NCI-H446 treated with DMSO at 0.1 percent for 48 hours (cell line): ENCODE measurements around the gene RPS19BP1.
"Not testable (repeated sequence)": the region's sequence is repeated elsewhere in the genome, so short reads cannot be mapped to it uniquely, and the experiment has no call there.

Experiments
- DNase-seq: peaks from one replicate; lab custom pipeline; 2025; lab: John Stamatoyannopoulos, UW

RPS19BP1 gene

DNA sequence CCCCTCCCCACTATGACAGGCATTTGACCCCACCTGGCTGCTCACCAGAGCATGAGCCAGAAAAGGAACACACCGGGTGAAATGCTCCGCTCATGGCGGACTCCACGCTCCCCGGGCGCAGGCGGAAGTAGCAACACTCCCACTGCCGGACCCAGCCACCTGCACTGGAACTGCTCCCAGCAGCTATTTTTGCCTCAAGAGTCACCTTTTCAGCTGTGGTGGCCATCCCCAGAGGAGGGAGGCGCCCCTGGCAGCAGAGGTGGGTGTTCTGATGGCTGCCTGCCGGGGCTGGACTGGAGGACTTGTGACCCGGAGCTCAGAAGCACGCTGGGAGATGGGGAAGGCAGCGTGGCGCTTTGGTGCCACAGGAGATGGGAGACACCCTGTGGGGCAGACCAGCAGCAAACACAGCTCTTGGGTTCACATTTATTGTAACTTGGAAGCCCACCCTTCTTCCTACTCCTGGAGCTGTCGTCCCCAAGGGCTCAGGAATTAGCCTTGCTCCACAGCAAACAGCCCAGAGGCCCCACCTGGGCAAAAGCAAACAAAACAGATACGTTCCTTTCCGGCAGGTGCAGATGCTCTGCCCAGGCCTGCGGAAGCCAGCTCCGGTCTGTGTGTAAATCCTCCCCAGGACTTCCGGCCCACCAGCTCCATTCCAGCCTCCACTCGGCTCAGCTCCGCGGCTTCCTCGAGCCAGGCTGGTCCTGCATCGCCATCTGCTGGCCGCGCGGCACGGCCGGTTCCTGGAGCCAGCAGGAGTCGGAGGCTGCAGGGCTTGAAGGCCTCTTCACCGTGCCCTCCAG is 3.7 kb downstream of the RPS19BP1 start:
- DNase-seq = peak; percentile 65

DNA sequence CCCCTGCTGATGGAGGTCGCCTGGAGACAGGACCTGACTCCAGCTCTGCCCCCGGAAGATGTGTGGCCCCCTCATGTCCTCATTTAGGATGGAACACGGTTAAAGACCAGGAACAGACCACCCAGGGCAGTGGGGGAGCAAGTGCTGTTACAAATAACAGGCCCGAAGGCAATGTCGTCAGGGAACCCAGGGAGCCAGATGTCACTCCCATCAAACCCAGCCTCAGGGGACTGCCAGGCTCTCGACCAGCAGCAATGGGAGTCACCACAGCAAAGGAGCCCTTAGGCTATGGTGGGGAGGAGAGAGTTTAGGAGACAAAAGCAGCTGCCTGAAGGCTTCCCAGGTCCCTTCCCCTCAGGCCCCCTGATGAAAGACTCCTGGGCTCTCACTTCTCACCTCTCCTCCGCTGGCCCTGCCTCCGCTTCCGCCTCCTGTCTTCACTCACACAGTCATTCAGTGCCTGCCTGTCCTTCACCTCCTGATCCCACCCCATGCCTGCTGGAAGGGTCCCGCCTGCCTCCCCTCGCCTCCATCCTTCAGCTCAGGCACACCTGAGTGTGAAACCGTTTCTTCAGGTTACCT is 4.4 kb downstream of the RPS19BP1 start:
- DNase-seq = no peak

DNA sequence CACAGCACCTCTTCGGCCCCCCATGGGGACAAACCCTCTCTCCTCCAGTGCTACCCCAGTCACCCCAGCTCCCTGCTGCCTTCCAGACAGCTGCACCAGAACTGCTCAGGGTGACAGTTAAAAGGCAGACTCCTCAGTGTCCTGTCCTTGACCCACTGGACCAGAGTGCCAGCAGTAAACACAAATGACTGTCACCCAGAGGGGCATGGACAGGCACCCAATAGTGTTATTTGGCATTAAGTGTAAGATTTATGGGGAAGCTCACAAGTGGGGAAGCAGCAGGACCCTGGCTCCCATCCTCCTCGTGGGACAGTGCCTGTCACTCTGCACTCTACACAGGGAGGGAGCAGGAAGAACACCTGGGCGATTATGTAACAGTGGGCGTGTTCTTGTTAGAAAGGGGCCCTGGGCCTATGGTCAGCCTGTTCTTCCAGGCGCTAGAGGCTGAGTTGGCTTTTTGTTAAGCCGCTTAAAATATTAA is 5.0 kb downstream of the RPS19BP1 start:
- no peak for DNase-seq

DNA sequence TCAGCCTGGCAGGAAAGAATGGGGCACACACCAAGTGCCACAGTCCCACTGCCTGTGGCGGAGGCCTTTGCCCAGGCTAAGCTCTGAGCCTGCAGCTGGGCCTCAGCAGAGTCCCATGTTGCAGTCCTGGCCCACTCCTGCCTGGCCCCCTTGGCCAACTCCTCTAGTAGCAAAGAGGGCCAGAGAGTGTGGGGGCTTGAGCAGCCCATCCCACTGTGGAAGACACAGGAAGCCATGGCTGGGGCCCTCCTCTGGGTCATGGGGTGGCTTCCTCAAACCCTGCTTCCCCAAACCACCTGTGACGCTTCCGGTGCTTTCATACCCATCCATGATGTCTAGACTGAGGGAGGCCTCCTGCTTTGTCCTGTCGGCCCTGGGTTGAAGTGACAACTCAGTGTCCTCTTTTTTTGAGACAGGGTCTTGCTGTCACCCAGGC is 5.8 kb downstream of the RPS19BP1 start:
- DNase-seq = no peak

DNA sequence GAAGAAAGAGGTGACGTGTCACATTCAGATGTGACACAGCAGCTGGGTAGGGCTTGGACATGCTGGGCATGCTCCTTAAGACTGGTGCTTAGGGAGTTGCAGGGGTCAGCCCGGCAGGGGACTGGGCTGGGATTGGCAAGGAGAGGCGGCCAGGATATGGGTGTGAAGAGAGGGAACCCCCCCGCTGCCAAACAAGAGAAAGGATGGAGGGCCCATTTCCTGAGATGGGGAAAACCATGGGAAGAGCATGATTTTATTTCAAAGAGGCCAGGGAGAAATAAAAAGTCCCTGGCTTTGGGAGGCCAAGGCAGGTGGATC is 6.9 kb downstream of the RPS19BP1 start:
- no peak for DNase-seq

DNA sequence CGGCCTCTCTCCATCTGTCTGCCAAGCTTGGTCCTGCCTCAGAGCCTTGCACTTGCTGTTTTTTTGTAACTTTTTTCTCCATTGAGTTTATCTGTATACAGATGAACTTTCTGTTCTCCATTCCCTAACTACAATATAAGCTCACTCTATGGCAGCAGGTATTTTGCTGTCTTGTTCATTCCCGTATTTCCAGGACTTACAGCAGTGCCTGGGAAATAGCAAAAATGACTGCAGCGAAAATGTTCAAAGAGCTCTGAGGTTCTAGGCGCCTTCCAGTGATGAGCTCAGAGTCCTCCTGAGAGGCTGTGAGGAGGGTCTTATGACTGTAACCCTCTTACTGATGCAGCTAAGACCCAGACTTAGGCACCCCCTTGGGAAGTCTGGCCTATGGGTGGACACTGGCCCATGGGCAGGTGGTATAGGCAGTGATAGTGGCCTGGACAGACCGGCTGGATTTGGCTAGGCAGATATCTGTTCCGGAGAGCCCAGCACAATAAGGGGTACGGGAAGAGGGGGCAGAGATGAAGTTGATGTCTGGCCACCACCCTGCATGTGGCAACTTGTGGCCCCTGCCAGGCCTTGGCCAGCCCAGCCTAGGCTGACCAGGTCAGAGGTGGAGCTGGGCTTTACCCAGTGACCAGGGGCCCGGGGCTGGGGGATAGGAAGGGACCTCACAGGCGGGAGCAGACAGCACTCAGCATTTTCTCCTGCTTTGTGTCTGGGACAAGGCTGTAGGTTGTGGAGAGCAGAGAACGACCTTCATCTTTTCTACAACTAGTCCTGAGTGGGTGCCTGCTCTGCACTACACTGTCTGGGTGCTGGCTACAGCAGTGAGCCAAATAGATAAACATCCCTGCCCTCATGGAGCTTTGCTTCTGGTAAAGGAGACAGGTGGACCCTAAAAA is 7.5 kb downstream of the RPS19BP1 start:
- DNase-seq = no peak

DNA sequence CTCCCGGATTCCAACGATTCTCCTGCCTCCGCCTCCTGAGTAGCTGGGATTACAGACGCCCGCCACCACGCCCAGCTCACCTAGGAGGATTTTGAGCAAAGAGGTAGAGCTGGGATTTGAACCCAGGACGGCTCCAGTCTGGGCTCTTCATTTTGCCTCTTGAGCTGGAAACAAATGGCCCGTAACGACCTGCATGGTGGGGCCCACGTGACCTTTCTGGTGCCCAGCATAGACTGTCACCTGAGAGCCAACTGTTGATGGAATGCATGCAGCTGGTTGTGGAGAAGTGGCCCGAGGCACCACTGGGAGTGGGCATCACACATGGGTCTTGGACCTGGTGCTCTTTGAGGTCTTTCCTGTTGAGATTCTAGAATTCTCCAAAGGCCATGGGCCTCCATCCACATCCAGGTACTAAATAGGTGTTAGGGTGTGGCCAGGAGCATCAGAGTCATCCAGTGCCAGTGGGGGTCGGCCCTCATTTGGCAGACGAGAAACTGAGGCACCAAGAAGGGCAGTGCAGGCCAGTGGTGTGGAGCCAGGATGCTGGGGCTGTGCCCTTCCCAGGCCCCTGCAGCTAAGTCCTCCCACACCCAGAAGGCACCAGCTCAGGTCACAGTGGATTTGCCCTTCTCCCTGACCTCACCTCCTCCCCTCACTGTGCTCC is 8.3 kb downstream of the RPS19BP1 start:
- DNase-seq = no peak

DNA sequence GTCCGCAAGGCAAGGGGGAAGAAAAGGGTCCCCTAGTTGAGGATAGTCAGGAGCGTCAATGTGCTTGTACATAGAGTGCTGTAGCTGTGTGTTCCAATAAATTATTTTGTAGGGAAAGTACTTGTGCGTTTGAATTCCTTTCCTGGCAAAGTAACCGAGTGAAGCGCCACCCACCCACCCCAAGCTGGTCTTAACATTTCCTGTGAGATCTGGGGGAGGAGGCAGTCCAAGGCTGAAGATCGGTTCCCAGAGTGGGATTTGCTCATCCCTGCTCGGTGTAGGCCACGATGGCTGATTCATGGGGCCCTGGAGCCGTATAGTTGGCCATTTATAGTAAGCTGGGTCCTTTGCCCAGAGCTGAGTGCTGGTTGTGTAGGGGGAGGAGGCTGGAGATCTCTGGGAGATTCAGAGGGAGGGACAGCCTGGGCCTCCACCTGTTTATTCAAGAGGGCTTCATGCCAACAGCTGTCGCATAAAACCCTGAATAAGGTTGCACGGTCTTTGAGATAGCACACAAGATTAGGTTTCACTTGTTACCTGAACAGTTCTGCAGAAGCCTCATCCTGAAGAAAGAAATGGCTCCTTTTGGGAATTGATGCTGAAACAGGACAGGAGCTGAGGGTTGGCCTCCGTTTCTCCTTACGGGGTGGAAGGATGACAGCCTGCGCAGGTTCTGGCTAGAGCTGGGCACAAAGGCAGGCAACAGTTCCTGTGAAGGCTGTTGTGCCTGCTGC is 9.8 kb downstream of the RPS19BP1 start:
- DNase-seq = no peak

DNA sequence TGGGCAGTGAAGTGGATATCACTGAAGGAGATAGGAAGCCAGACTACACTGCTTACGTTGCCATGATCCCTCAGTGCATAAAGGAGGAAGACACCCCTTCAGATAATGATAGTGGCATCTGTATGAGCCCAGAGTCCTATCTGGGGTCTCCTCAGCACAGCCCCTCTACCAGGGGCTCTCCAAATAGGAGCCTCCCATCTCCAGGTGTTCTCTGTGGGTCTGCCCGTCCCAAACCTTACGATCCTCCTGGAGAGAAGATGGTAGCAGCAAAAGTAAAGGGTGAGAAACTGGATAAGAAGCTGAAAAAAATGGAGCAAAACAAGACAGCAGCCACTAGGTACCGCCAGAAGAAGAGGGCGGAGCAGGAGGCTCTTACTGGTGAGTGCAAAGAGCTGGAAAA is 10.5 kb downstream of the RPS19BP1 start:
- not testable (repeated sequence) for DNase-seq

DNA sequence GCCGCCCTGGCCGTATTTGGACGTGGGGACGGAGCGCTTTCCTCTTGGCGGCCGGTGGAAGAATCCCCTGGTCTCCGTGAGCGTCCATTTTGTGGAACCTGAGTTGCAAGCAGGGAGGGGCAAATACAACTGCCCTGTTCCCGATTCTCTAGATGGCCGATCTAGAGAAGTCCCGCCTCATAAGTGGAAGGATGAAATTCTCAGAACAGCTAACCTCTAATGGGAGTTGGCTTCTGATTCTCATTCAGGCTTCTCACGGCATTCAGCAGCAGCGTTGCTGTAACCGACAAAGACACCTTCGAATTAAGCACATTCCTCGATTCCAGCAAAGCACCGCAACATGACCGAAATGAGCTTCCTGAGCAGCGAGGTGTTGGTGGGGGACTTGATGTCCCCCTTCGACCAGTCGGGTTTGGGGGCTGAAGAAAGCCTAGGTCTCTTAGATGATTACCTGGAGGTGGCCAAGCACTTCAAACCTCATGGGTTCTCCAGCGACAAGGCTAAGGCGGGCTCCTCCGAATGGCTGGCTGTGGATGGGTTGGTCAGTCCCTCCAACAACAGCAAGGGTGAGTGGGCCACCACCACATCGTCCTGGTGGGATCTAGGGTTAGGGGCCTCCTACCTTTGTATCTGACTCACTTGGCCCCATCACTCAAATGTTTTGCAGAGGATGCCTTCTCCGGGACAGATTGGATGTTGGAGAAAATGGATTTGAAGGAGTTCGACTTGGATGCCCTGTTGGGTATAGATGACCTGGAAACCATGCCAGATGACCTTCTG is 11.3 kb downstream of the RPS19BP1 start:
- not testable (repeated sequence) for DNase-seq

DNA sequence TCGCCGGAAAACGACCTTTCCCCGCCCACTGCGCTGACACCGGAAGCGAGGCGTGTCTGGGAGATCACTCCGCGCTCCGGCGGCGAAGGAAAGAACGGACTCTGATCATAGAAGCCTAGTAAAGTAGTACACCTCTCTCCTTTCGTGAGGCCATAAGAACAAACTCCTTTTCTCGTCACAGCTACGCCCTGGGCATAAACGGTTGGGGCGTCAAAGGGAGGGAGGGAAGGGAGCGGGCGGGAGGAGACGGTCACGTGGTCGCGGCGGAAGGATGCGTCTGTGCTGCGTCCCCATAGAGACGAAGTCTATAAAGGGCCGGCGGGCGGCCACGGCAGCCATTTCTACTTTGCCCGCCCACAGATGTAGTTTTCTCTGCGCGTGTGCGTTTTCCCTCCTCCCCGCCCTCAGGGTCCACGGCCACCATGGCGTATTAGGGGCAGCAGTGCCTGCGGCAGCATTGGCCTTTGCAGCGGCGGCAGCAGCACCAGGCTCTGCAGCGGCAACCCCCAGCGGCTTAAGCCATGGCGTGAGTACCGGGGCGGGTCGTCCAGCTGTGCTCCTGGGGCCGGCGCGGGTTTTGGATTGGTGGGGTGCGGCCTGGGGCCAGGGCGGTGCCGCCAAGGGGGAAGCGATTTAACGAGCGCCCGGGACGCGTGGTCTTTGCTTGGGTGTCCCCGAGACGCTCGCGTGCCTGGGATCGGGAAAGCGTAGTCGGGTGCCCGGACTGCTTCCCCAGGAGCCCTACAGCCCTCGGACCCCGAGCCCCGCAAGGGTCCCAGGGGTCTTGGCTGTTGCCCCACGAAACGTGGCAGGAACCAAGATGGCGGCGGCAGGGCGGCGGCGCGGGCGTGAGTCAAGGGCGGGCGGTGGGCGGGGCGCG is 12.1 kb downstream of the RPS19BP1 start, which contains the start of gene ATF4:
ATF4 (plus strand) TSS at position 337 of the 880 bp plus-strand sequence. CDS start 884 bp downstream, outside the sequence.
- no peak for DNase-seq

DNA sequence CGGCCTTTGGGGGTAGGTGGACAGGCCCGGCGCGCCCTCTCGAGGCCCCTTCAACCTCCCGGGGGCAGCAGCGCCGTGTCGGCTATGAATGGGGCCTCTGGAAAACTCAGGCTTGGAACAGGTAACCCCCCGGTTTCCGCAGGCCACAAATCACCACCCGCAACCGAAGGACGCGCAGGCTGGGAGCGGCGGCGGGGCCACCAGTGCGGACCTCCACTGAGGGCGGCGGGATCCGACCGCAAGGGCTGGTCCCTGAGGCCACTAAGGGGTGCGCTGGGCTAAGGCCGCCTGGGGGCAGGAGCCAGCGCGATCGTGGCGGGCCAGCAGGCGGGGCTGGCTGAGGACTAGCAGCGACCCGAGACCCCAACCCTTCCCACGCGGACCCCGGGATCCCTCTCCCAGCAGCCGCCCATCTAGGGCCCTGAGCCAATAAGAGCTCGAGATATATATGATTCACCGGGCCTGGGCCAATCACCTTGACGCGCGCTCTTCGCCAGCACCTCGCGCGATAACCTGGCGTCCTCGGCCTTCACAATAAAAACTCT is 12.8 kb downstream of the RPS19BP1 start:
- peak; percentile 98 for DNase-seq

DNA sequence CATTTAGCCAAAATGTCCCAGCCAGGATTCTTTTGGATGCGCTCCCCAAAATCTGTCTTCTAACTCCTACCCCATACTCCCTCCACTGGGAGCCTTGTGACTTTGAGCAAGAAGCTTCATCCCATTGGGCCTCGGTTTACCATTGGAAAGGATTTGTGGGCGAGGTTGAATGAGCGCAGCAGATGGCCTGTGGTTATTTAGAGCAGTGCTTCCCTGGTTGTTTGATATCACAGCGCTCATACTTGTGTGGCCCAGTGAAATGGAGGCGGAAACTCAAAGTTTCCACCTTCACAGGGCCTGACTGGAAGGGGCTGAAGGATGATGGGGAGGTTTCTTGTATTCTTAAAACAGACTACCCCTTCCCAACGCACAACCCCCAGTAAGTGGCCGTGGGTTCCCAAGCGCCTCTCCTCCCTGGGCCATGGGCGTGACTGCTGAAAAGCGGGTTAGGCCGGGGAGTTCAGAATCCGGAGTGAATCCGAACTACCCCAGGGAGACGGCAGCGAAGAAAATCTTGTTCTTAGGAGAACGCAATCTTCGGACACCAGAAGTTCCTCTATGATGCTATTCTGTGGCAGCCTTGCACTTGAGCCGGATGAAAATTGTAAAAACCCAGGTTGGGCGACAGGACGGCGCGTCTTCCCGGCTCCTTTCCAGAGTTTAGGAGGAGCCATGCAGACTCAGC is 13.4 kb downstream of the RPS19BP1 start:
- DNase-seq = no peak

DNA sequence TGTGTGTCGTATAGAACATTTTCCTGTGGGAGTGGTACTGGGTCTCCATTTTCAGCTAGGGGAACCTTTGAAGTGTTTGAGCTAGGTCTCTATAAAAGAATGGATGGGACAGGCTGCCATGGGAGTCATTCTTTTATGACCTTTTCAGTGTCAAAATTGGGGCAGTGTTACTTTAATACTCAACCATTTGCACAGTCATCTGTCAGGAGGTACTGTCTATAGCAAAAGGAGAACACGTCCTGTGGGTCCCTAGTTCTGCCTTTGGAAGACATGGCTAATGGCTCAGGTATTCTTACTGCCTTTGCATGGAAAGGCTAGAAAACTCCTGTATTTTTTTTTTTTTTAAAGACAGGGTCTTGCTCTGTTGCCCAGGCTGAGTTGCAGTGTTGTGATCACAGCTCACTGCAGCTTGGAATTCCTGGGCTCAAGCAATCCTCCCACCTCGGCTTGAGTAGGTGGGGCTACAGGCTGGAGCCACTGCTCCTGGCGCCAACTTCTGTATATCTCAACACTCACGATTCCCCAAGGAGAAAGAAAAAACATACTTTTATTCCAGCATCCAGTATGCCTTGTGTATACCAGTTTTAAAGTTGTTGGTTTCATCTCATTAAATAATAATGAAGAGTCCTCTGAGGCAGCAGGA is 14.3 kb downstream of the RPS19BP1 start:
- DNase-seq = no peak

DNA sequence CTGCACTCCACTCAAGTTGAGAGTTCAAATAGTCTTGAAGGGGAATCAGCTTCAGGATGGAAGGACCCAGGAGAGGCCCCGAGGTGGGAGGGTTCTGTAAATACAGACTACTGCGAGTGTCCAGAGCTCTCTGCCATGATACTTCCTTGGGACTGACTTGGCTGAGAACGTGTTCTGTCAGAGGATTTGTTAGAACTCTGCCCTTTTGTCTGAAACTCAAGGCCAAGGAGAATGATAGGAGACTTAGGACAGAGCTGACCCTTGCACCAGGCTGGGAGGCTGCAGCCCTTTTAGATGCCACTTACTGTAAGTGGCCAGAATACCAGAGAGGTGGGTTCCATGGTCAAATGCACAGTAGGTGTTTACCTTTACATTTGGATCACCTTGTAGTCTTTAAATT is 15.1 kb downstream of the RPS19BP1 start:
- no peak for DNase-seq

DNA sequence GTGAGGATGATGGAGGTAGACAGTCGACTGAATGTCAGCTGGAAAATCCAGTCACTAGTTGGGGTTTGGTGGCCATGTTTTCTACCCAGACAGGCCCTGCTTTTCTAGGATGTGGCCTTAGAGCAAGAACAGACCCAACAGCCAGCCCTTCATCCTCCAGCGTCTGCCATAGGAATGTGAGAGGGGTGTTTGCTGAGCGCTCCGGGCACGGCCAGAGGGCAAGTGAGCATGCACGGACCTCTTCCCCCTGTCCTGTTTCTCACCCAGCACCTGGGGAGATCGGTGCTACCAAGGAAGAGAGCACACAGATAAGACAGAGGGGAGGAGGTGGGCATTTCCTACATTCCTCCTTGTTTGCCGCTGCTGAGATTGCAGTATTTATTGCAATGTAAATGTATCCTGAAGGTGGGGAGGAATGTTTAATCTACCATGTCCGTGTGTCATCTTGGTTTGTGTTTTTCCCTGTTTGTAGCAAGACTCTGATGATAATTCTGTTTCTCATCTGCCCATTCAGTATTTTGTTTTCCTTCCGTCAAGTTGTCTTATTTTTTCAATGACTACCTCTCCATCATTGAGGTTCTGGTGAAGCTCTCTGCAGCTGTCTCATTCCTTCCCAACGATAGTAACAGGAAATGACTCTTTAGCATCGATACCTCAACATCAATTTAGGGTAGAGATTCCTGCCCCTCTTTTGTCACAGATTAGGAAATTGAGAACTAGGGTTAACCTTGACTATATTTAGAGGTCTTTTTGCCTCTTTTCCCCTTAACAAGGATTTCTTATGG is 17.1 kb downstream of the RPS19BP1 start:
- no peak for DNase-seq

DNA sequence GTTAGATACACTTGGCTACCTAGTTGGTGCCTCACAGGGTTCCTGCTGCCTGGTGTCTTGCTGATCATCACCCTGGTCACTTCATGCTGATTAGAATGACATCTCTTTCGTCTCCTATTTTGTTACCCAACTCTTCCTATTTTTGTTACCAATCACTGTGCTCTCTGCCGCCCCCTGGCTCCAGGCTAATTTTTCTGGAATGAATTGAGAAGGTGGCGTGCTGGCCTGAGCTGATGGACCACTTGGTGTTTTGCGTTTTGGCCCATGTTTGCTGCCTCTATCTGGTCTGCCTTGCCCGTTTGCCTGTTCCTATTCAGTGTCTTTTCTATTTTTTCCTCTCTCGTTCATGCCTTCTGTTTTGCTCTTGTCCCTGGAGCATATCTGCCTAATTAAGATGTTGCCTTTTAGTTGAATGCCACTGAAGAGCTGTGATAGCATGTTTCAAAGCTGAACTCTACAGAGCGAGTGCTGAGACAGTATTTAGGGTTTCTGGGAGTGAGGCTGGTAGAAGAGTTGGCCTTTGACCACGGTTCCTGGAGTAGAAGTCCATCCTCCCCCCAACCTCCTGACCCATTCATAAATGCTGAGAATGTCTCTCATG is 18.1 kb downstream of the RPS19BP1 start:
- no peak for DNase-seq
